IMR-90 (cell line): ENCODE results near the gene GALNT9. TPM values are rescaled to one million over a fixed set of nuclear protein-coding genes. Genes with fewer than 3 reads are reported as not detected.

Experiments used
- ATAC-seq: fragments of 200-7000 bp; cut with Tn5 transposase; 2 replicates; pipeline ENCODE4 v1.9.1; 2020; ENCODE audit warnings: low read depth, mild to moderate bottlenecking, moderate library complexity
- BruUV-seq: library from RNA; stranded (reverse); fragments of 400-500 nt; replicated peaks from 2 replicates; lab custom pipeline; 2021; lab: Mats Ljungman, UMichigan
- CTCF ChIA-PET: fragments of 300-600 bp; formaldehyde crosslinking; extraction: SDS; loops from one replicate; lab custom pipeline; 2021; ENCODE audit warnings: antibody characterized with exemption; lab: Yijun Ruan, JAX
- POLR2A ChIA-PET: fragments of 300-600 bp; sonication (Branson Sonifier 250); formaldehyde crosslinking; loops from one replicate; lab custom pipeline; 2022; ENCODE audit warnings: antibody characterized with exemption; ENCODE audit not compliant: unreplicated experiment; lab: Charles Lee
- DNase-seq: peaks from one replicate; pipeline ENCODE4 v3.0.0; 2013
- H2AFZ ChIP-seq: replicated peaks from 2 replicates; pipeline ENCODE3; 2013; ENCODE audit warnings: low read length, mild to moderate bottlenecking; ENCODE audit not compliant: poor library complexity
- H2AK5ac ChIP-seq: 2 replicates; pipeline ENCODE4 v1.6.1; 2013; ENCODE audit warnings: low read depth, low read length, inconsistent platforms
- H2AK9ac ChIP-seq: replicated peaks from 2 replicates; pipeline ENCODE3; 2013; ENCODE audit warnings: mild to moderate bottlenecking, low read depth, low read length, moderate library complexity; ENCODE audit not compliant: poor library complexity
- H2BK120ac ChIP-seq: 2 replicates; pipeline ENCODE4 v1.6.1; 2013; ENCODE audit warnings: low read depth, low read length, inconsistent platforms
- H2BK15ac ChIP-seq: 3 replicates; pipeline ENCODE4 v1.6.1; 2013; ENCODE audit warnings: low read depth, low read length, inconsistent platforms
- H2BK20ac ChIP-seq: 2 replicates; pipeline ENCODE4 v1.6.1; 2013; ENCODE audit warnings: low read depth, mild to moderate bottlenecking, inconsistent platforms, low read length, moderate library complexity
- H2BK5ac ChIP-seq: 2 replicates; pipeline ENCODE4 v1.6.1; 2013; ENCODE audit warnings: mild to moderate bottlenecking, low read depth, low read length, inconsistent platforms; ENCODE audit not compliant: poor library complexity, severe bottlenecking
- H3K14ac ChIP-seq: replicated peaks from 2 replicates; pipeline ENCODE4 v1.6.1; 2013; ENCODE audit warnings: low read depth, low read length, inconsistent platforms
- H3K18ac ChIP-seq: 2 replicates; pipeline ENCODE4 v1.6.1; 2013; ENCODE audit warnings: low read depth, low read length, control low read depth
- H3K23ac ChIP-seq: 2 replicates; pipeline ENCODE4 v1.6.1; 2013; ENCODE audit warnings: low read depth, low read length, inconsistent platforms
- H3K27ac ChIP-seq: 2 replicates; pipeline ENCODE4 v1.5.1; 2013; ENCODE audit warnings: mild to moderate bottlenecking, control low read depth, low read length; ENCODE audit not compliant: insufficient read depth
- H3K27me3 ChIP-seq: 2 replicates; pipeline ENCODE4 v1.6.1; 2013; ENCODE audit warnings: low read length; ENCODE audit not compliant: control insufficient read depth, insufficient read depth
- H3K36me3 ChIP-seq: 2 replicates; pipeline ENCODE4 v1.6.1; 2013; ENCODE audit warnings: low read length, mixed read lengths; ENCODE audit not compliant: control insufficient read depth, insufficient read depth
- H3K4ac ChIP-seq: 2 replicates; pipeline ENCODE4 v1.6.1; 2013; ENCODE audit warnings: low read depth, low read length, inconsistent platforms
- H3K4me1 ChIP-seq: 2 replicates; pipeline ENCODE4 v1.6.1; 2013; ENCODE audit warnings: low read length, mixed read lengths; ENCODE audit not compliant: control insufficient read depth, insufficient read depth
- H3K4me2 ChIP-seq: 2 replicates; pipeline ENCODE4 v1.6.1; 2013; ENCODE audit warnings: low read depth, mild to moderate bottlenecking, control low read depth, low read length, moderate library complexity
- H3K4me3 ChIP-seq: 2 replicates; pipeline ENCODE4 v1.5.1; 2013; ENCODE audit warnings: low read depth, mild to moderate bottlenecking, control low read depth, low read length, moderate library complexity; ENCODE audit not compliant: insufficient read depth
- H3K56ac ChIP-seq: 2 replicates; pipeline ENCODE4 v1.6.1; 2013; ENCODE audit warnings: low read length, inconsistent platforms; ENCODE audit not compliant: insufficient read depth; ENCODE audit errors: extremely low read depth
- H3K79me1 ChIP-seq, 2 experiments: 2 replicates each; pipeline ENCODE4 v1.6.1; 2013; ENCODE audit warnings: low read length in 2 of 2, inconsistent platforms in 1 of 2, low read depth in 1 of 2
- H3K9ac ChIP-seq: 2 replicates; pipeline ENCODE4 v1.6.1; 2013; ENCODE audit warnings: low read depth, low read length, control low read depth
- H3K9me1 ChIP-seq: 2 replicates; pipeline ENCODE4 v1.6.1; 2013; ENCODE audit warnings: low read length, inconsistent platforms; ENCODE audit not compliant: insufficient read depth
- H3K9me3 ChIP-seq: 2 replicates; pipeline ENCODE4 v1.6.1; 2013; ENCODE audit warnings: low read length; ENCODE audit not compliant: control insufficient read depth, insufficient read depth
- H4K20me1 ChIP-seq: 2 replicates; pipeline ENCODE4 v1.6.1; 2013; ENCODE audit warnings: low read length, inconsistent platforms; ENCODE audit not compliant: insufficient read depth
- H4K5ac ChIP-seq: 2 replicates; pipeline ENCODE4 v1.6.1; 2013; ENCODE audit warnings: mild to moderate bottlenecking, low read depth, low read length, control low read depth
- H4K8ac ChIP-seq, 2 experiments: 2 replicates each; pipeline ENCODE4 v1.6.1; 2013; ENCODE audit warnings: low read depth in 2 of 2, low read length in 2 of 2, control low read depth in 1 of 2, inconsistent platforms in 1 of 2
- H4K91ac ChIP-seq: 2 replicates; pipeline ENCODE4 v1.6.1; 2013; ENCODE audit warnings: low read depth, low read length, inconsistent platforms; ENCODE audit not compliant: insufficient read depth
- CHD1 ChIP-seq: IDR thresholded peaks from 2 replicates; pipeline ENCODE4 v1.6.1; 2012; ENCODE audit warnings: low read depth, low read length, improper control_type of control experiment
- FOS ChIP-seq: fragments of 150-350 bp; IDR thresholded peaks from 2 replicates; pipeline ENCODE4 v1.6.1; 2016; ENCODE audit warnings: low read depth, low read length
- MAFK ChIP-seq: IDR thresholded peaks from 2 replicates; pipeline ENCODE4 v1.6.1; 2012; ENCODE audit warnings: low read depth, low read length, improper control_type of control experiment
- RAD21 ChIP-seq: IDR thresholded peaks from 2 replicates; pipeline ENCODE4 v1.6.1; 2012; ENCODE audit warnings: low read length, improper control_type of control experiment
- RCOR1 ChIP-seq: IDR thresholded peaks from 2 replicates; pipeline ENCODE4 v1.6.1; 2012; ENCODE audit warnings: mild to moderate bottlenecking, low read length, improper control_type of control experiment; ENCODE audit not compliant: insufficient replicate concordance
- RFX5 ChIP-seq: IDR thresholded peaks from 2 replicates; pipeline ENCODE4 v1.8.0; 2012; ENCODE audit warnings: low read depth, mild to moderate bottlenecking, low read length, moderate library complexity
- SMC3 ChIP-seq: fragments of 150-350 bp; IDR thresholded peaks from 2 replicates; pipeline ENCODE4 v1.6.1; 2016; ENCODE audit warnings: low read depth, mild to moderate bottlenecking, antibody characterized with exemption, low read length, moderate library complexity
- USF2 ChIP-seq: fragments of 150-350 bp; IDR thresholded peaks from 2 replicates; pipeline ENCODE4 v1.6.1; 2017; ENCODE audit warnings: mild to moderate bottlenecking, antibody characterized with exemption, low read length, low read depth
- WGBS, 2 experiments: methylation state at CpG; one replicate each; pipeline versions ENCODE4 v1.1.5 to v1.1.7; 2013; ENCODE audit warnings: missing lambda C conversion rate in 2 of 2; ENCODE audit not compliant: insufficient read length in 1 of 2; ENCODE audit errors: extremely low coverage in 2 of 2; 5-methylcytosine and 5-hydroxymethylcytosine counted together
- dilution Hi-C: fragments of 300-500 bp; cut with HindIII; formaldehyde crosslinking; loops from one replicate; pipeline ENCODE4 v1.14.3; 2018; ENCODE audit warnings: low sequenced_read_pairs; ENCODE audit not compliant: unreplicated experiment
- in situ Hi-C: fragments of 300-500 bp; cut with MboI; formaldehyde crosslinking; loops from 3 replicates; pipeline ENCODE4 v1.14.3; 2019; ENCODE audit warnings: low sequenced_read_pairs, inconsistent platforms, mixed read lengths
- intact Hi-C: fragments of 100-400 bp; cut with micrococcal nuclease; formaldehyde crosslinking; loops from 2 replicates; pipeline ENCODE4 v1.10.0; 2022
- polyA plus RNA-seq, 3 experiments: library from polyadenylated mRNA; depleted of rRNA; stranded (reverse); fragments of >200 nt; gene quantifications; 2 replicates each; pipeline ENCODE4 v1.2.3, GENCODE V29; 2012; ENCODE audit warnings: low replicate concordance in 1 of 3
- total RNA-seq: library from RNA; depleted of rRNA; stranded (reverse); fragments of >200 nt; gene quantifications from 2 replicates; pipeline ENCODE4 v1.2.3, GENCODE V29; 2012
- TF ChIP-seq, protein P1 (sequence below): fragments of 150-350 bp; IDR thresholded peaks from 2 replicates; pipeline ENCODE4 v1.6.1; 2016; ENCODE audit warnings: low read depth, mild to moderate bottlenecking, low read length, moderate library complexity, borderline replicate concordance

The GALNT9 gene
- total and polyA plus RNA-seq, 2 of the 4 experiments (the other 2 are of a cell fraction), result under 0.01 to 0.12 TPM

DNA sequence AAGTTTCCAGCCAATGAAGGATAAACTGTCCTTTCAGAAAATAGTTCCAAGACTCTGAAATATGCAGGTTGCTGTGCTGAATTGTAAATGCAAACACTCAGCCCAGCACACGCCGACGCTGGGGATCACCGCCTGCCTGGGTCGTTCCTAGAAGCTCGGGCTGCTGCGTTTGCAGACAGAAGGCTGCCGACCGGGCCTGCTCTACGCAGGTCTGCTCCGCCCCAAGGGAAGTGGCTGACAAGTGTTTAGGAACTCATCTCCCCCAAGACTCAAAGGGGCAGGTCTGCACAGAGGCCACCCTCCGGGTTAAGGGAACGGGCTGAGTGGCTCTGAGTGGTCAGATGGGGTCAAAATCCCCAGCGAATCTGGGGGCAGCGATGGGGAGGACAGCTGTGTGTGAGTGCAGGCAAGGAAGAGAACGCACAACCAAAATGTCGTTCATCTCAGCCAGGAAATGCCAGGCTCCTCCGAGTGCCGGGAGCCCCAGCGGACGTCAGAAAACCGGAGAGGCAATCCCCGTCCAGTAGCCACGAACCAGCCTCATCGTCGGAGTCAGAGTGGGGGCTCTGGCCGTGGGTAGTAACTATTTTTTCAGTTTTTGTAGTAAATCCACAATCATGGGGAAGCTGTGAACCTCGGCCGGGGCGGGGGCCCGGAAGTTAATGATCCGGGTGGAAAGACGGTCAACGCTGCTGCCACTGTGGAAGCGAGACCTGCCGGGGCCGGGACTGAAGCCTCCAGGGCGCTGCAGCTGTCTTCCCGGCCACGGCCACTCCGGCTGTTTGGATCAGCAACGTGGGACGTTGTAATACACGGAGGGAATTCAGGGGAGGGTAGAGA lies 6.0 kb downstream of the GALNT9 start:
- H3K79me1 ChIP-seq, result no peaks in the 10 kb centered on the region
- no peak overlapping the region for H2AK5ac ChIP-seq
- no peaks in the 10 kb centered on the region for H3K9me1 ChIP-seq
- no peak overlapping the region for H3K4me2 ChIP-seq
- no peak overlapping the region for H3K4me3 ChIP-seq
- no peak overlapping the region for H2BK20ac ChIP-seq
- CTCF ChIA-PET, result no interaction called here
- no peaks in the 10 kb centered on the region for H3K4me1 ChIP-seq
- in situ Hi-C loops (no loop called here), intact Hi-C loops (no loop called here), dilution Hi-C loops (no loop called here)
- no peak for TF ChIP-seq SMC3
- TF ChIP-seq FOS, result no peak
- TF ChIP-seq CHD1, result no peak
- TF ChIP-seq USF2, result no peak
- TF ChIP-seq RCOR1, result no peak
- TF ChIP-seq RAD21, result no peak
- TF ChIP-seq RFX5, result no peak
- TF ChIP-seq, protein P1, sequence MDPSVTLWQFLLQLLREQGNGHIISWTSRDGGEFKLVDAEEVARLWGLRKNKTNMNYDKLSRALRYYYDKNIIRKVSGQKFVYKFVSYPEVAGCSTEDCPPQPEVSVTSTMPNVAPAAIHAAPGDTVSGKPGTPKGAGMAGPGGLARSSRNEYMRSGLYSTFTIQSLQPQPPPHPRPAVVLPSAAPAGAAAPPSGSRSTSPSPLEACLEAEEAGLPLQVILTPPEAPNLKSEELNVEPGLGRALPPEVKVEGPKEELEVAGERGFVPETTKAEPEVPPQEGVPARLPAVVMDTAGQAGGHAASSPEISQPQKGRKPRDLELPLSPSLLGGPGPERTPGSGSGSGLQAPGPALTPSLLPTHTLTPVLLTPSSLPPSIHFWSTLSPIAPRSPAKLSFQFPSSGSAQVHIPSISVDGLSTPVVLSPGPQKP, result no peak
- TF ChIP-seq MAFK, result no peak
- H3K36me3 ChIP-seq, result no peaks in the 10 kb centered on the region
- no peak overlapping the region for H2BK15ac ChIP-seq
- H2AFZ ChIP-seq, result no peak overlapping the region
- no peak overlapping the region for H2BK120ac ChIP-seq
- WGBS, 2 experiments, result 33% methylated on average over 9 of the region's 44 CpGs; no CpG with 5 or more reads in 1 of the 2 experiments
- H3K23ac ChIP-seq, result no peak overlapping the region
- no peak overlapping the region for H2BK5ac ChIP-seq
- H3K18ac ChIP-seq, result no peak overlapping the region
- H3K27me3 ChIP-seq, result peaks cover 12% of the 10 kb centered on the region; the same call in 1 of the 2 replicates
- no peaks in the 10 kb centered on the region for H4K20me1 ChIP-seq
- H4K91ac ChIP-seq, result no peak overlapping the region
- H3K56ac ChIP-seq, result no peak overlapping the region
- no peak overlapping the region for H3K14ac ChIP-seq
- BruUV-seq, result no TSS peak
- no peak overlapping the region for H3K4ac ChIP-seq
- no peak overlapping the region for H4K5ac ChIP-seq
- H2AK9ac ChIP-seq, result no peak overlapping the region
- no peak overlapping the region for H3K27ac ChIP-seq
- no peak for DNase-seq
- peak; percentile 19; the same call in 1 of the 2 replicates for ATAC-seq
- H4K8ac ChIP-seq, result no peak overlapping the region
- no peaks in the 10 kb centered on the region for H3K9me3 ChIP-seq
- POLR2A ChIA-PET, result no interaction called here
- H3K9ac ChIP-seq, result no peak overlapping the region
